Right atrium auricular region (tissue), 2 donors: ENCODE data around the gene ARHGAP23. TPM values are rescaled to one million over a fixed set of nuclear protein-coding genes. Genes with fewer than 3 reads are reported as not detected.
A peak's percentile ranks its signal among the peaks of the same experiment; 100 is the strongest.

Experiments used
- DNase-seq: peaks from one replicate; pipeline ENCODE4 v3.0.0-alpha.2; 2019; ENCODE audit warnings: low spot score
- H3K27ac ChIP-seq, 2 donors: fragments of 200-600 bp; sonication (generic); 1 replicate in 1 of 2; 2 replicates in 1 of 2; pipeline ENCODE4 v1.5.1; 2016 to 2019
- H3K27me3 ChIP-seq, 2 donors: fragments of 200-600 bp; sonication (generic); one replicate each; pipeline versions ENCODE4 v1.5.1 to v1.6.0; 2017 to 2019
- H3K36me3 ChIP-seq: fragments of 200-600 bp; sonication (generic); one replicate; pipeline ENCODE4 v1.5.1; 2016
- H3K4me1 ChIP-seq, 2 donors: fragments of 200-600 bp; sonication (generic); one replicate each; pipeline versions ENCODE4 v1.5.1 to v1.6.0; 2017 to 2019
- H3K4me3 ChIP-seq, 2 donors: fragments of 200-600 bp; sonication (generic); 1 replicate in 1 of 2; 2 replicates in 1 of 2; pipeline ENCODE4 v1.5.1; 2017 to 2019; ENCODE audit warnings: mild to moderate bottlenecking in 1 of 2, moderate library complexity in 1 of 2
- H3K9me3 ChIP-seq, 2 donors: fragments of 200-600 bp; sonication (generic); one replicate each; pipeline ENCODE4 v1.5.1; 2019
- total RNA-seq, 2 donors: library from RNA; depleted of rRNA; stranded (reverse); fragments of >200 nt; gene quantifications; one replicate each; pipeline ENCODE4 v1.1.0, GENCODE V29; 2016
- TF ChIP-seq, protein P1 (sequence below), 2 donors: fragments of 200-600 bp; sonication (generic); IDR thresholded peaks; one replicate each; pipeline ENCODE4 v1.5.1; 2019; ENCODE audit warnings: antibody characterized with exemption in 2 of 2

The ARHGAP23 gene
- total RNA-seq, 2 donors from 2014 or later = 59.9 to 95.6 TPM

DNA sequence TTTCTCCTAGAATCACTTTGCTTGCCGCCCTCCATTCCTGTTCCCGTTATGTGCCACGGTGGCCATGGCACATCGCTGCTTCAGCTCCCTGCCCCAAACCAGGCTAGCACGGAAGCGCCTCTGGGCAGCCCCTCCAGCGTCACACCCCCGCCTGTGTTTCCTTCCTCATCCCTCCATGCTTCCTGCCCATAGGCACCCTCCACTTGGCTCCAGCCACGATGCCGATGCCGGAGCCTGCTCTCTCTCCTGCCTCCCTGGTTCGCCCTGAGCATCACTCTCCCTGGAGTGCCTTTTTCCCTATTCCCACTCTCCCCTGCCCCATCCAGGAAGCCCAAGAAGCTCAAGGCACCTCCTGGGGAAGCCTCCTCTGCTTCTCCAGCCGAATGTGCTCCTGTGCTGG, 3.2 kb upstream of the ARHGAP23 start:
- H3K27me3 ChIP-seq = no peaks in the 10 kb centered on the region
- H3K36me3 ChIP-seq = no peaks in the 10 kb centered on the region
- TF ChIP-seq, protein P1, sequence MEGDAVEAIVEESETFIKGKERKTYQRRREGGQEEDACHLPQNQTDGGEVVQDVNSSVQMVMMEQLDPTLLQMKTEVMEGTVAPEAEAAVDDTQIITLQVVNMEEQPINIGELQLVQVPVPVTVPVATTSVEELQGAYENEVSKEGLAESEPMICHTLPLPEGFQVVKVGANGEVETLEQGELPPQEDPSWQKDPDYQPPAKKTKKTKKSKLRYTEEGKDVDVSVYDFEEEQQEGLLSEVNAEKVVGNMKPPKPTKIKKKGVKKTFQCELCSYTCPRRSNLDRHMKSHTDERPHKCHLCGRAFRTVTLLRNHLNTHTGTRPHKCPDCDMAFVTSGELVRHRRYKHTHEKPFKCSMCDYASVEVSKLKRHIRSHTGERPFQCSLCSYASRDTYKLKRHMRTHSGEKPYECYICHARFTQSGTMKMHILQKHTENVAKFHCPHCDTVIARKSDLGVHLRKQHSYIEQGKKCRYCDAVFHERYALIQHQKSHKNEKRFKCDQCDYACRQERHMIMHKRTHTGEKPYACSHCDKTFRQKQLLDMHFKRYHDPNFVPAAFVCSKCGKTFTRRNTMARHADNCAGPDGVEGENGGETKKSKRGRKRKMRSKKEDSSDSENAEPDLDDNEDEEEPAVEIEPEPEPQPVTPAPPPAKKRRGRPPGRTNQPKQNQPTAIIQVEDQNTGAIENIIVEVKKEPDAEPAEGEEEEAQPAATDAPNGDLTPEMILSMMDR (IDR thresholded peaks at IDR 0.05) = no peak
- DNase-seq = no peak
- H3K4me3 ChIP-seq = no peak overlapping the region
- H3K4me1 ChIP-seq = peaks cover 0 to 83% of the 10 kb centered on the region in 2 donors
- H3K27ac ChIP-seq = peak overlapping the region; percentile 97 to 98
- no peaks in the 10 kb centered on the region for H3K9me3 ChIP-seq

DNA sequence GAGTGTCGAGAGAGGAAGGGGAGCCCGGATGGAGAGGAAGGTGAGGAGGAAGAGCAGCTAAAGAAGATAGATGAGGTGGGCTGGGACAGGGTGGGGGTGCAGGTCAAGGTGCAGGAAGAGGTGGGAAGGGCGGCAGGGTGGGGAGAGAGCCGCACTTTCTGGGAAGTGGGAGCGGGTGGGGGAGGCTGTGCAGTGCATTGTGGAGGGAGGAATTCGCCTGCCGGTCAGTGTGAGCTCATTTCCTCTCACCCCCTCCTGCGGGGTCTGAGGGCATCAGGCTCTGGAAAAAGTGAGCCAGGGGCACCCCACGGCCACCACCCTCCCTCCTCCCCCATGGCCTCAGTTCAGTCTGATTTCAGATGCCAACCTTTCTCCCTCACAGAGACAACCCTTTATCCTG, 2.5 kb upstream of the ARHGAP23 start:
- TF ChIP-seq, protein P1 (IDR thresholded peaks at IDR 0.05) = no peak
- Histone ChIP-seq H3K36me3 (no peaks in the 10 kb centered on the region), H3K4me1 (peaks cover 0 to 83% of the 10 kb centered on the region in 2 donors), H3K4me3 (no peak overlapping the region), H3K27me3 (no peaks in the 10 kb centered on the region), H3K27ac (peak overlapping the region; percentile 97 to 98), H3K9me3 (no peaks in the 10 kb centered on the region)
- no peak for DNase-seq

DNA sequence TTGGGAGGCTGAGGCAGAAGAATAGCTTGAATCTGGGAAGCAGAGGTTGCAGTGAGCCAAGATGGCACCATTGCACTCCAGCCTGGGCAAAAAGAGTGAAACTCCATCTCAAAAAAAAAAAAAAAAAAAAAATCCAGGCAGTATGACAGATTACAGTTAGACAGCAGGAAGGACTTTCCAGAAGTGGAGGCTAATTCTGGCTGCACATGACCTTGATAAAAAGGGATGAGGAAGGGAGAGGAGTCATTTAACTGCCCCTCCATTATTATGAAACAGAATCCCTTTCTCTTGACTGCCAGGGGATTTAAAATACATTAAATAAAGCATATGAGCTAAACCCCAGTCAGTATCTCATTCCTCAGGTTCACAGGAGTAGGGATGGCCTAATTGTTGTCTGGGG, 1.8 kb upstream of the ARHGAP23 start:
- Histone ChIP-seq H3K4me3 (no peak overlapping the region), H3K4me1 (peaks cover 0 to 83% of the 10 kb centered on the region in 2 donors), H3K9me3 (no peaks in the 10 kb centered on the region), H3K36me3 (no peaks in the 10 kb centered on the region), H3K27ac (peak overlapping the region; percentile 97 to 98), H3K27me3 (no peaks in the 10 kb centered on the region)
- TF ChIP-seq, protein P1 (IDR thresholded peaks at IDR 0.05) = no peak
- DNase-seq = no peak

DNA sequence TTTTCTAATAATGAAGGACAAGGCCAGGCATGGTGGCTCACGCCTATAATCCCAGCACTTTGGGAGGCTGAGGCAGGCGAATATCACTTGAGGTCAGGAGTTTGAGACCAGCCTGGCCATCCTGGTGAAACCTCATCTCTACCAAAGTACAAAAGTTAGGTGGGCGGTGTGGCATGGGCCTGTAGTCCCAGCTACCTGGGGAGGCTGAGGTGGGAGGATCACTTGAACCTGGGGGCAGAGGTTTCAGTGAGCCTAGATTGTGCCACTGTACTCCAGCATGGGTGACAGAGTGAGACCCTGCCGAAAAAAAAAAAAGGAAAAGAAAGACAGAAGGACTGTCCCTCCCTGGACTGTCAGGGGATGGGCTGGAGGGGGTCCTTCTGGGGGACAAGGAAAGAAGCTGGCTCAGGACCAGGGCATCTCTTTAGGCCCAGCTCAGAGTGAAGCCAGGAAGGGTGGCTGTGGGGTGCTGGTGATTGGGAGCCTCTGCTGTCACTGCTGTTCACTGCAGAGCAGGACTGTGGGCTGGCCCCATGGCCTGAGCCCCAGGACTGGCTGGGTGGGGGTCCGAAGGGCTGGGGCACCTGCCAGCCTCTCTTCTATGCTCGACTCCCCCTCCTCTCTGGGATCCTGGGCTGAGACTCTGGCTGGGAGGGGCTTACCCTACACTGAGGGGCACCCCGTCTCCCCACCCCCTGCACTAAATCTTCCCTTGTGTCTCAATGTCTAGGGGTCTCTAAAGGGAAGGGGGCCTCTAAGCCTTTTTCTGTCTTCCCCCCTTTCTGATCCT, 909 bp upstream of the ARHGAP23 start:
- H3K9me3 ChIP-seq = no peaks in the 10 kb centered on the region
- TF ChIP-seq, protein P1 (IDR thresholded peaks at IDR 0.05) = no peak
- no peaks in the 10 kb centered on the region for H3K36me3 ChIP-seq
- H3K4me3 ChIP-seq = peak overlapping the region; percentile 76 to 98
- H3K27me3 ChIP-seq = no peaks in the 10 kb centered on the region
- H3K4me1 ChIP-seq = peaks cover 0 to 78% of the 10 kb centered on the region in 2 donors
- H3K27ac ChIP-seq = peak overlapping the region; percentile 97 to 98
- no peak for DNase-seq

DNA sequence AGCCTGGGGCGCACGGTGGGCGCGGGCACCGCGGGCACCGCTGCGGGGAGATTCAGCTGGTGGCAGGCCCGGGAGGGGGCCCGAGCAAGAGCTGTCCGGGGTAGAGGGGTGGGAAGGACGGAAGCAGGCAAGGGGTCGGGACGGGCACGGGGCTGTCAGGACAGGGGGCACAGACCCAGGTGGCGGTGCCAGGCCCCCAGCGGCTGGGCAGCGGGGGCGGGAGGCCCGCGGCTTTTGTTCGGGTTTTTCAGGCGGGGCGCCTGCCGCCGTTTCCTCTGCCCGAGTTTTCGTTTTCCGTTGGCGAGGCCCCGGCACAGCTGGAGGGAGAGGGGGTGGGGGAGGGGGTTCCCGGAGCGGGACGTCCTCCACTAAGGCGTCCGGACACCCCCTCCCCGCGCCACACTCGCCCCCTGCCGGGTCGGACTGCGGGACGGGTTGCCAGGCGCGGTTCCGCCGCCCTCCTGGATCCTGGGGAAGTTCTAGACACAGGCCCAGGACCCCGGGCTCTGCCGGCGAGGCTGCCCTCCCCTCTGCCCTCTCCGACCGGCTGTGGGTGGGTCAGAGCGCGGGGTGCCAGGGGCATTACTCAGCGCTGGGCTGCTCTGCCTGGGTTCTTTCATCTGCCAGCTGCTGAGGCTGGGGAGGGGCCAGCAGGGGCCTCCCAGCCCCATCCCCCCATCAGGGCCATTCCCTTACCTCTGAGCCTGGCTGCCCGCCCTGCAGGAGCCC, 543 bp downstream of the ARHGAP23 start:
- TF ChIP-seq, protein P1 (IDR thresholded peaks at IDR 0.05) = no peak
- H3K4me1 ChIP-seq = peaks cover 0 to 73% of the 10 kb centered on the region in 2 donors
- peak overlapping the region; percentile 97 to 98 for H3K27ac ChIP-seq
- H3K36me3 ChIP-seq = no peaks in the 10 kb centered on the region
- H3K27me3 ChIP-seq = no peaks in the 10 kb centered on the region
- peak overlapping the region; percentile 76 to 98 for H3K4me3 ChIP-seq
- H3K9me3 ChIP-seq = no peaks in the 10 kb centered on the region
- DNase-seq = no peak
